Lower leg skin (tissue), 4 donors: Measurements from ENCODE around the gene CLEC16A. TPM values are rescaled to one million over a fixed set of nuclear protein-coding genes. Genes with fewer than 3 reads are reported as not detected.
"Not testable (repeated sequence)": the region's sequence is repeated elsewhere in the genome, so short reads cannot be mapped to it uniquely, and the experiment has no call there.

ENCODE experiments used
- DNase-seq, 2 donors: peaks; one replicate each; pipeline ENCODE4 v3.0.0-alpha.2; 2019; ENCODE audit warnings: low spot score in 2 of 2
- H3K4me3 ChIP-seq: fragments of 200-600 bp; sonication (generic); 2 replicates; pipeline ENCODE4 v1.5.1; 2017; ENCODE audit warnings: mild to moderate bottlenecking, low read depth; ENCODE audit not compliant: poor library complexity, severe bottlenecking
- CTCF ChIP-seq, 3 donors: fragments of 450-650 bp; IDR thresholded peaks; one replicate each; pipeline ENCODE4 v1.5.1; 2016; ENCODE audit warnings: antibody characterized with exemption in 3 of 3, mild to moderate bottlenecking in 3 of 3, moderate library complexity in 2 of 3
- POLR2A ChIP-seq, 2 donors: fragments of 450-650 bp; IDR thresholded peaks; one replicate each; pipeline ENCODE4 v1.6.1; 2016 to 2017; ENCODE audit warnings: antibody characterized with exemption in 2 of 2, mild to moderate bottlenecking in 1 of 2, moderate library complexity in 1 of 2
- WGBS, 2 donors: methylation state at CpG; one replicate each; pipeline ENCODE4 v1.1.5; 2018; 5-methylcytosine and 5-hydroxymethylcytosine counted together
- intact Hi-C: fragments of 100-400 bp; cut with DNase I; formaldehyde crosslinking; loops from one replicate; pipeline ENCODE4 v1.15.0; 2023; ENCODE audit warnings: low total_unique reads
- total RNA-seq, 4 donors: library from RNA; depleted of rRNA; stranded (reverse); fragments of >200 nt; gene quantifications; one replicate each; pipeline ENCODE4 v1.1.0, GENCODE V29; 2016

The CLEC16A gene
- total RNA-seq, 4 donors from 2014 or later, result 26.8 to 30.0 (median 29.5) TPM

GRCh38 chr16:10922328-10923145 lies 21.8 kb upstream of the CLEC16A start:
- DNase-seq, result no peak
- WGBS, 2 donors, result 58 to 78% methylated on average over 12 to 14 of the region's 14 CpGs

GRCh38 chr16:10923146-10923649 lies 21.2 kb upstream of the CLEC16A start:
- intact Hi-C loops, result no loop called here
- no peak overlapping the region for H3K4me3 ChIP-seq
- DNase-seq, result no peak
- 77 to 81% methylated on average over 10 of the region's 10 CpGs for WGBS, 2 donors
- TF ChIP-seq CTCF (IDR thresholded peaks at IDR 0.05), result no peak
- no peak for TF ChIP-seq POLR2A (IDR thresholded peaks at IDR 0.05)

More at GRCh38 chr16:10922328-10923145, 21.8 kb upstream of the CLEC16A start:
- H3K4me3 ChIP-seq, result no peak overlapping the region
- TF ChIP-seq POLR2A (IDR thresholded peaks at IDR 0.05) (no peak), CTCF (IDR thresholded peaks at IDR 0.05) (no peak)
- intact Hi-C loops, result no loop called here

GRCh38 chr16:10923650-10924214 lies 20.6 kb upstream of the CLEC16A start:
- intact Hi-C loops, result no loop called here
- DNase-seq, result no peak
- WGBS, 2 donors, result 44 to 65% methylated on average over 11 to 14 of the region's 14 CpGs
- H3K4me3 ChIP-seq, result no peak overlapping the region
- no peak for TF ChIP-seq POLR2A (IDR thresholded peaks at IDR 0.05)
- TF ChIP-seq CTCF (IDR thresholded peaks at IDR 0.05), result no peak

GRCh38 chr16:10925285-10925684 lies 19.1 kb upstream of the CLEC16A start:
- intact Hi-C loops, H3K4me3 ChIP-seq, DNase-seq: not testable (repeated sequence)
- WGBS, 2 donors, result 96% methylated on average over 3 of the region's 3 CpGs

- 82 to 100% methylated on average over 4 of the region's 4 CpGs for WGBS, 2 donors
- TF ChIP-seq POLR2A (IDR thresholded peaks at IDR 0.05), result no peak
- TF ChIP-seq CTCF (IDR thresholded peaks at IDR 0.05), result no peak
- intact Hi-C loops, result no loop called here
- DNase-seq, result no peak
- no peak overlapping the region for H3K4me3 ChIP-seq
Observed at GRCh38 chr16:10926094-10926493, 18.3 kb upstream of the CLEC16A start.

- no peak for DNase-seq
- TF ChIP-seq POLR2A (IDR thresholded peaks at IDR 0.05) (no peak), CTCF (IDR thresholded peaks at IDR 0.05) (no peak)
- intact Hi-C loops, result no loop called here
- whole genome bisulfite sequencing, 2 donors, result 92 to 95% methylated on average over 5 of the region's 5 CpGs
- no peak overlapping the region for H3K4me3 ChIP-seq
Observed at GRCh38 chr16:10926867-10927266, 17.5 kb upstream of the CLEC16A start.
